GM23338 (cell line): Measurements from ENCODE around the gene GPR183.

ENCODE experiments used
- CREB1 ChIP-seq: fragments of 250-450 bp; sonication (Bioruptor Pico); IDR thresholded peaks from 2 replicates; pipeline ENCODE4 v1.5.0; 2020; ENCODE audit warnings: low read depth, mild to moderate bottlenecking, moderate library complexity
- EZH2 ChIP-seq: fragments of 200-600 bp; sonication (generic); IDR thresholded peaks from one replicate; pipeline ENCODE4 v1.8.0; 2017; ENCODE audit warnings: antibody characterized with exemption, mild to moderate bottlenecking, low read depth; ENCODE audit not compliant: unreplicated experiment
- EZH2phosphoT487 ChIP-seq: fragments of 200-600 bp; sonication (generic); IDR thresholded peaks from one replicate; pipeline ENCODE4 v1.8.1; 2018; ENCODE audit warnings: antibody characterized with exemption; ENCODE audit not compliant: unreplicated experiment
- JUNB ChIP-seq: IDR thresholded peaks from one replicate; pipeline ENCODE4 v1.6.1; 2016; ENCODE audit warnings: antibody characterized with exemption; ENCODE audit not compliant: unreplicated experiment
- POLR2AphosphoS5 ChIP-seq: IDR thresholded peaks from 2 replicates; pipeline ENCODE4 v1.6.1; 2016; ENCODE audit warnings: antibody characterized with exemption, low read depth
- ZNF331 ChIP-seq: fragments of 250-450 bp; sonication (Bioruptor Pico); IDR thresholded peaks from 2 replicates; pipeline ENCODE4 v1.5.0; 2020; ENCODE audit warnings: low read depth, mild to moderate bottlenecking, moderate library complexity
- TF ChIP-seq, protein P1 (sequence below), 2 experiments: fragments of 200-600 bp in 1 of 2; sonication (generic) in 1 of 2; conservative IDR thresholded peaks; 2 replicates each; pipeline versions ENCODE4 v1.5.1 to v1.6.1; 2016 to 2017; ENCODE audit warnings: antibody characterized with exemption in 2 of 2, low read depth in 2 of 2, mild to moderate bottlenecking in 2 of 2, moderate library complexity in 1 of 2
- TF ChIP-seq, protein P2 (sequence below): IDR thresholded peaks from one replicate; pipeline ENCODE4 v1.6.1; 2018; ENCODE audit warnings: antibody characterized with exemption; ENCODE audit not compliant: unreplicated experiment

DNA sequence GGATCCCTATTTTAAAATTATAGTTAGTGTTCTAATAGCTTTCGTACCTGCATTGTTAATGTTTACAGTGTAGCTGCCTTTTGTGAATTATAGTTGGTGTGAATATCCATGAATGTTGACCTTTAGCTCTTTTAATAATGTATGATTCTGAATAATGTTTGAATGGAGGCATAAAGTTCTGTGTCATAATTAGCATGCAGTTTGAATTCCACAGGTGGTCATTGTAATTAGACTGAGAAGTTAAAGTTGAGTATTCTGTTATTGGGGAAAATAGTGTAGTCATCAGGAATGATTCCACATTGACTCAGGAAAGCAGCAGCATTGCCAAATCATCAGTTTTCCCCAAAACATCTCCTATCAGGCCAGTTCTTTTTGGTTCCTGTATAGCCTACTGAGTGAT lies 61.1 kb downstream of the GPR183 start:
- TF ChIP-seq, protein P1, sequence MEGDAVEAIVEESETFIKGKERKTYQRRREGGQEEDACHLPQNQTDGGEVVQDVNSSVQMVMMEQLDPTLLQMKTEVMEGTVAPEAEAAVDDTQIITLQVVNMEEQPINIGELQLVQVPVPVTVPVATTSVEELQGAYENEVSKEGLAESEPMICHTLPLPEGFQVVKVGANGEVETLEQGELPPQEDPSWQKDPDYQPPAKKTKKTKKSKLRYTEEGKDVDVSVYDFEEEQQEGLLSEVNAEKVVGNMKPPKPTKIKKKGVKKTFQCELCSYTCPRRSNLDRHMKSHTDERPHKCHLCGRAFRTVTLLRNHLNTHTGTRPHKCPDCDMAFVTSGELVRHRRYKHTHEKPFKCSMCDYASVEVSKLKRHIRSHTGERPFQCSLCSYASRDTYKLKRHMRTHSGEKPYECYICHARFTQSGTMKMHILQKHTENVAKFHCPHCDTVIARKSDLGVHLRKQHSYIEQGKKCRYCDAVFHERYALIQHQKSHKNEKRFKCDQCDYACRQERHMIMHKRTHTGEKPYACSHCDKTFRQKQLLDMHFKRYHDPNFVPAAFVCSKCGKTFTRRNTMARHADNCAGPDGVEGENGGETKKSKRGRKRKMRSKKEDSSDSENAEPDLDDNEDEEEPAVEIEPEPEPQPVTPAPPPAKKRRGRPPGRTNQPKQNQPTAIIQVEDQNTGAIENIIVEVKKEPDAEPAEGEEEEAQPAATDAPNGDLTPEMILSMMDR (conservative IDR thresholded peaks at IDR 0.05; ENCODE audit: low read depth in 2 of 2): no peak
- TF ChIP-seq CREB1 (no peak), EZH2 (no peak), POLR2AphosphoS5 (no peak), EZH2phosphoT487 (no peak), ZNF331 (CRISPR knock-in tag) (no peak), JUNB (no peak)
- TF ChIP-seq, protein P2, sequence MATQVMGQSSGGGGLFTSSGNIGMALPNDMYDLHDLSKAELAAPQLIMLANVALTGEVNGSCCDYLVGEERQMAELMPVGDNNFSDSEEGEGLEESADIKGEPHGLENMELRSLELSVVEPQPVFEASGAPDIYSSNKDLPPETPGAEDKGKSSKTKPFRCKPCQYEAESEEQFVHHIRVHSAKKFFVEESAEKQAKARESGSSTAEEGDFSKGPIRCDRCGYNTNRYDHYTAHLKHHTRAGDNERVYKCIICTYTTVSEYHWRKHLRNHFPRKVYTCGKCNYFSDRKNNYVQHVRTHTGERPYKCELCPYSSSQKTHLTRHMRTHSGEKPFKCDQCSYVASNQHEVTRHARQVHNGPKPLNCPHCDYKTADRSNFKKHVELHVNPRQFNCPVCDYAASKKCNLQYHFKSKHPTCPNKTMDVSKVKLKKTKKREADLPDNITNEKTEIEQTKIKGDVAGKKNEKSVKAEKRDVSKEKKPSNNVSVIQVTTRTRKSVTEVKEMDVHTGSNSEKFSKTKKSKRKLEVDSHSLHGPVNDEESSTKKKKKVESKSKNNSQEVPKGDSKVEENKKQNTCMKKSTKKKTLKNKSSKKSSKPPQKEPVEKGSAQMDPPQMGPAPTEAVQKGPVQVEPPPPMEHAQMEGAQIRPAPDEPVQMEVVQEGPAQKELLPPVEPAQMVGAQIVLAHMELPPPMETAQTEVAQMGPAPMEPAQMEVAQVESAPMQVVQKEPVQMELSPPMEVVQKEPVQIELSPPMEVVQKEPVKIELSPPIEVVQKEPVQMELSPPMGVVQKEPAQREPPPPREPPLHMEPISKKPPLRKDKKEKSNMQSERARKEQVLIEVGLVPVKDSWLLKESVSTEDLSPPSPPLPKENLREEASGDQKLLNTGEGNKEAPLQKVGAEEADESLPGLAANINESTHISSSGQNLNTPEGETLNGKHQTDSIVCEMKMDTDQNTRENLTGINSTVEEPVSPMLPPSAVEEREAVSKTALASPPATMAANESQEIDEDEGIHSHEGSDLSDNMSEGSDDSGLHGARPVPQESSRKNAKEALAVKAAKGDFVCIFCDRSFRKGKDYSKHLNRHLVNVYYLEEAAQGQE: no peak
